Measurements from ENCODE around the gene ANXA6.
"Not testable (repeated sequence)": the region's sequence is repeated elsewhere in the genome, so short reads cannot be mapped to it uniquely, and the experiment has no call there.

Gene ANXA6

DNA sequence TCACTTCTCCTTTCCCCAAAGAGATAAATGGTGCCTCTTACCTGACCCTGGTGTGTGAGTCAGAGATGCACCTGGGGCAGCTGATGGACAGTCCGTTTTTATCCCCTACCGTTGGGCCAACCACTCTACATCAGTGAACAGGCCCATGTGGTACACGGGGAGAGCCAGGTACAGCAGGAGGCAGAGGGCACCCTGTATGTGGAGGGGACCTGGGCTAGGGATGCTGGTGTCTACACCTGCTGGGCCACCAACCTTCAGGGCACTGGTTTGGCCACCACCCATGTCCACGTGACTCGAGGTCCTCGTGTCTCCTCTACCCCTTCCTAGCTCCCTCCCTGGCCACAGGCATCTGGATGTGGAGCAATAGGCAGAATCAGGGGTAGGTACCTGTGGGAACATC, 22.7 kb upstream of the ANXA6 start:
- DNase-seq: no peak

DNA sequence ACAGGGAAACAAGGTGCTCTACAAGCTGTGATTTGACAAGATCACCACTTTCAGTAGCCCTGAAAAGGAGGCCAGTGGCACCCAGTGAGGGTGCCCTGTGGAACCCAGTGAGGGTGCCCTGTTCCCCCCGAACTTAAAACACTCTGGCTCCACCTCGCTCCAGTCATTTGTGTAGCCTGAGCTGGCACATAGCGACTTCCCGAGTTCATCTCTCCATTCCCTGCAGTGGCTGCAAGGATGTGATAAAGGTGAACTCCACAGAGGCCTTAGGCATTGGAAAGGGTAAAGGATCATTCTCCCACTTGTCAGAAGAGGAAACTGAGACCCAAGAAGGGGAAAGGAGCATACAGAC, 21.9 kb upstream of the ANXA6 start:
- DNase-seq: no peak

DNA sequence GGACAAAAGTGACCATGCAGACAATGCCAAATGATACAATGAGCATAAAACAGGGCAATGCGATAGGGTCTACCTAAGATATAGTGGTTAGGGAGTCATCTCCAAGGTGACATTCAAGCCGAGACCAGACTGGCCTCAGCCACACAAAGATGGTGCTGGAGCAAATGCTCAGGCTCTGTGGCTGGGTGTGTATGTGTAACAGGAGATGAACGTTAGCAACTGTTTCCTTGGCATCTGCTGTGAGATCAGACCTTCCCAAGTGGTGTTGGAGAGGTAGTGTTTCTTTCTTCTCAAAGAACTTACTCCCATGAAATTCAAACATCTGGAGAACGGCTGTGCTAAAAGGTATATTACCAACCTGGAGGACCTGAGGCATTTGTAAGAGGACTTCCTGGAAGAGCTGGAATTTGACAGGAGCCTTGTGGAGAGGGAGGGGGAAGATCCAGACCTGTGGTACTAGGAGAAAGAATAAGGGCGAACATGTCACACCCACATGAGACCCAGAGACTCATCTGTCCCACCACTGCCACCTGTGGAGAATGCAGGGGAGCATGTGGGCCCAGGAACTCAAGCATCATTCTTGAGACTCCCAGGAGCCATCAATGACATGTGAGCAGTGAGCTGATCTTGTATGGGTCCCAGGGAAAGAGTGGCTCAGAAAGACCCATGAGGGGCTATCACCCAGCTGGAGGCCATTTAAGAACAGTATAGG, 21.4 kb upstream of the ANXA6 start:
- DNase-seq: no peak

GRCh38 chr5:151178372-151178771, 20.8 kb upstream of the ANXA6 start:
- no peak for DNase-seq

GRCh38 chr5:151176268-151176667, 18.7 kb upstream of the ANXA6 start:
- DNase-seq: not testable (repeated sequence)

DNA sequence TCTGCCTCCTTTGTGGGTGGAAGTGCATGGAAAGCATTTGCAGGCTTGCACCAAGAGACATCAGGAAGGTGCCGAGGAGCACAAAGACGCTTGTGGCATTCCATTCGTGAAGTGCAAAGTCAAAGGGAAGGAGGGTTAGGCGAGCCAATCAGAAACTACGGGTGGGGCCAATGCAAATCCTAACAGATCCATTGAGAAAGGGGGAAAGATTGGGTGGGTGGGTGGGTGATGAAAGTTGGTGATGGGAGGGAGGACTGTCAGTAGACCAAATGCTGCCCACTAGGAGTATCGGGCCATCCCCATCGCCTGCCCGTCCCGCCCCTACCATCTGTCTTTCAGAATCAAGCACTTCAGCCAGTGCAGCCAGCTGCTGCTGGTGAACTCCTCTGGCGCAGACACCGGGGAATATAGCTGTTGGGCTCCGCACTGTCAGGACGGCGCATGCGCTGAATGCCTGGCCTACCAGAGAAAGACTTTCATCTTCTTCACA, 17.1 kb upstream of the ANXA6 start:
- no peak for DNase-seq

GRCh38 chr5:151173711-151174611, 16.4 kb upstream of the ANXA6 start:
- DNase-seq: no peak

- DNase-seq: no peak
These were observed 13.9 kb upstream of the ANXA6 start for GRCh38 chr5:151171529-151171928.

DNA sequence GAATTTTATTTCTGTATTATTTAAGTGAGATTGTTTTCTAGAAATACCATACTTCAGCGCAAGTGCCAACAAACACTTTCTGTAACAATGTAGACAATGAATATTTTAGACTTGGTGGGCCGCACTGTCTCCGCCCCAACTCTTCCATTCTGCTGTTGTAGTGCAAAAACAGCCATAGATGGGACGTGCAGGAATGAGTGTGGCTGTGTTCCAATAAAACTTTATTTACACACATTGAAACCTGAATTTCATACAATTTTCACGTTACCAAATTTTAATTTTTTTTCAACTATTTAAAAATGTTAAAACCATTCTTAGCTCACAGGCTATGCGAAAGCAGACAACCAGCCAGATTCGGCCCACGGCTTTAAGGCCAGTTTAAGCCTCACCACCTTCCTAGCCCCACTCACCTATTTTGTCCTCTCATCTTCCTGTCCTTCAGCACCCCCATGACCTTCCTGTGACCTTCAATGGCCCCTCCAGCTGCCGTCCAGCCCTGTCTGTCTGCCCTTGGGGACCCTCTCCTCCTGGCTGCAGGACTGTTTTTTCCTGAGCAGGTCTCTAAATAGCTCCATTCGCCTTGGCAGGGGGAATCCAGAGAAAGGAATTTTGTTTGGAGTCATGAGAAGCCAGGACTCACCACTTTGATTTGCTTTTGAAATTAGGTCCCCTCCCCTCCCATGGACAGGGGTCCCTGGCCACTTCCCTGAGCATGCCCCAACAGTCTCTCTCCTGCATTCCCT, 11.2 kb upstream of the ANXA6 start:
- DNase-seq: no peak

DNA sequence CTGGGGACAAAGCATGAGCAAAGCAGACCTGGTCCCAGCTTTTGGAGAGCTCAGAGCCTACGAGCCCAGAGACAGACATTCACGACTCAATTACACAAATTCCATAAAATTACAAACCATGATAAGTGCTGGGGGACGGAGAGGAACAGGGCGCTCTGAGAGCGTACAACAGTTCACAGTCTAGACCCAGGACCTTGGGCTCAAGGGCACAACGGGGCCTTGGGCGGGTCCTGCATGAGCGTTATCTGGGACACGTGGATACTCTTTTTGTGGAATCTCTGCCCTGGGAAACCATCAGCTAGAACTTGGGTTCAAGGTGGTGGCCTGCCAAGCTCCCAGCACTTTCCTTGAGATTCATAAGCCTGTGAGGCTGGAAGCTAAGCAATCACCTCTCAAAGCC, 9.4 kb upstream of the ANXA6 start:
- DNase-seq: no peak

GRCh38 chr5:151164687-151165392, 7.3 kb upstream of the ANXA6 start:
- DNase-seq: peak; percentile 72

DNA sequence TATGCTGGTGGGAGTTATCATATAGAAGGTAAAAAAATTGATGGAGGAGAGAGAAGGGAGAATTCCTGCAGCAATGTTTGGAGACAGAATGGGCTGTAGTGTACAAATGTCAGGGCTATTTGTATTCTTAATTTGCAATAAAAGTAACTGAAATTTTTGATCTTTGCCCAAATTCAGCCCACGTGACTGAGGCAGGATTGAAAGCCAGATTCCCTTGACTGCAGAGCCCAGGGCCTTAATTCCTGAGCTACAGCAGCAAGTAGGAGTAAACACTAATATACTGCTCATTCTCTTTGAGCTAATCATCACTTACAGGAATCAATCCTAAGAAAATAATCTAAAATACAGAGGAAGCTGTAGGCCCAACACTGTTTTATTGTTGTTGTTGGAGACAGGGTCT, 5.2 kb upstream of the ANXA6 start:
- DNase-seq: no peak

GRCh38 chr5:151159649-151160373, 2.2 kb upstream of the ANXA6 start:
- no peak for DNase-seq

DNA sequence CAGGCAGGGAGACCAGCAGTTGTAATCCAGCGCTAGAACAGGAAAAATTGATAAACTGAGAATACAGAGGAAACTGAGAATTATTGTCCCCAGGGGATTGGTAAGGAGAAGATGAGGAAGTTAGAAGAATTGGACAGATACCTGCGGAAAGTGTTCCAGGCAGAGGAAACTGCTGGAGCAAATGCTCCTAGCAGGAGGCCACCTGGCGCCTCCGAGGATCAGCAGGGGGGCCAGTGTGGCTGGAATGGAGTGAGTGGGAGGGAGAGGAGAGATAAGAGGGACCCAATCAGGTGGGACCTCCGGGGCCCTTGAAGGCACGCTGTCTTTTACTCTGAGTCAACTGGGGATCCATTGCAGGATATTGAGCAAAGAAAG, 695 bp upstream of the ANXA6 start:
- DNase-seq: no peak

DNA sequence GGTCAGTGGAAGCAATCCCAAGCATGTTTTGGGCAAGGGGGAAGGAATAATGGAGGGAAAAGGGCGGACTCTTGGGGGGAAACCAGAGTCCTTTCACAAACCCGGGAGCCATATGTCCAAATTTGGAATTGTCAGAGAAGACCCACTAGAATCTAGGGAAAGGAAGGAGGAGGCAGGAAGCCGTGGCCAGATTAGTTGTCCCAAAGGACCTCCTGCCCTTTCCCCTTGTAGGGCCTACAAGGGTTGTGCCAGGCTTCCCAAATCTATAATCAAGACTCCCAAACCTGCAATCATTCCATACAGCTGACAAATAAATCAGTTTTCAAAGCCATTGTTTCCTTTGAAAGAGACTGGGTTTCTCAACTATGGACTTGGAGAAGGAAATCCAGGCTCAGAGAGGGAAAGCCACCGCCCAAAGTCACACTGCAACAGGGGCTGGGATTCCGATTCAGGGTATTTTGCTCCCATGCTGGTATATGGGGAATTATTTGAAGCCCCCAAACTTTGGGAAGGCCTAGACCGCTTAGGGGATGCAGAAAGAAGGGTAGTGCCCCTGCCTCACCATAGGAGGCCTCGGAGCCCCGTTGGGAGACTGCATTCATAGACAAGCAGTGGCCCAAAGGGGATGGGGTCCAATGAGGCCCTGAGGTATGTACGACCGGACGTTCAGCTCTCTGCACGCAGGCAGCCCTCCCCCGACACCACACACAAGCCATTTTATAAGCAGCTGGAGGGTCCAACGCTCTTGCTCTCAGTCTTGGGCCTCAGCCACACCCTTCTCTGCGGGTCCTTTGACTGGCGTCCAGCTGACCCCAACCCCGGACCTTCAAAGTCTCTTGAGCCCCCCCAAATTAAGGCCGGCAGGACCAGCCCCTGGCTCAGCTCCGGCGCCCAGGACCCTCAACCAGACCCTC, 815 bp downstream of the ANXA6 start:
- DNase-seq: peak; percentile 77

DNA sequence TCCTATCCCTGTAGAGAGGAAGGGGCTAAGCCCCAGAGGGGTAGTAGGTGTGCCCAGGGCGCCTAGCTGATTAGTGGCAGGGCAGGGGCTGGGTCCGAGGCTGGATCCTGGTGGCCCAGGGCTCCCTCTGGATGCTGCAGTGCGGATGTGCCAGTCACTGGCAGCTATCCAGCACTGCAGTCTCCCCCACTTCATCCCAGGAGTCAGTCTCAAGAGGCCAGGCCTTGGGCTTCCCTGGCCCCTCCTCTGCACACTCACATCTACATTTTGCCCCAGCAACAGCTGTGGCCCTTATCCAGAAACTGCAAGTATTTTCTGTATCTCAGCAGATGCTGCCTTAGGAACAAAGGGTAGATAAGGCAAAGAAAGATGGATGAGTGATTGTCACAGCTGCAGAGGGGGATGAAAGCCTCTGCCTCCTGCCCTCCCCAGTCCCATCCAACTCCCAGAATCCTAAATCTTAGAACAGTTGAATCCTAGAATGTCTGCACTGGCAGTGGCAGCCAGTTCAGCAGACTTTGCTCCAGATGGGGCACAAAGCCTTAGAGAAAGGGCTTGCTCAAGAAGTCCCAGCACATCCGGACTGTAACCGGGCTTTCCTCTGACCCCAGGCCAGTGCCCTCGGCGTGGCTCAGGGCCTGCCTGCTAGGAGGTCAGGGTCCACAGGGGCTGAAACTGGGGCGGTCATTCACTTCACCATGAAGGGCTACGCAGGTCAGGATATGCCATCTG, 1.6 kb downstream of the ANXA6 start:
- DNase-seq: peak; percentile 75

DNA sequence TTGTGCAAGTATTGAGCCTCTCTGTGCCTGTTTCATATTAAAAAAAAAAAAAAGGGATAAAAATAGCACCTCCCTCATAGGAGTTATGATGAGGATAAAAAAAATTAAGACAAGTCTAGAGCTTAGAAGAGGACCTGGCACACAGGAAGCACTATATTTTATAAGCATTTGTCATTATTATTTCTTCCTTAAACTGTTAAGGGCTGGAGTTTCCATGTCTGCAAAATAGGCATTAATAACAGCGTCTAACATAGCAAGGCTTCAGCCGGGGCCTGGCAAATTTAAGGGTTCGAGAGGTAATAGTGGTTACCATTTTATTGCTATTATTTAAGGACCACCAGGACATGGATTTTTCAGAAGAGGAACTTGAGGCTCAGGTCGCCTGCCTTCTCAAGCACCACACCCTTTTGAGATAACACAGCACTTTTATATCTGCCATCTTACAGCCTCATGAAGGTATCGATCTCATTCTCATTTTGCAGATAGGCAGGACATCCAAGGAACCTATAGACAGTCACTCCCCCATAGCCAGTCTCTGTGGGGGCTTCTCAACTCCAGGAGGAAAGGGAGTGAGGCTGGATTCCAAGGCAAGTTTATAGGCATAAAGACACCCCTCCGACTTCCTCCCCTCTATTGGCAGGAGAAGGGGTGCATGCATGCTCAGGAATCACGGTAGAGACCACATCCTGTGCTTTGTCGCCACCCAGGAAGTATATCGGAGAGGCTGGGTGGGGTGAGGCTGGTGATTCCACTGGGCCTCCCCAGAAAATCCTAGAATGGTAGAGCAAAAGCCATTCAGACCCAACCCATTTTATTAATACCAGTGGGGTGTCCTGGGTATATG, 2.4 kb downstream of the ANXA6 start:
- DNase-seq: peak; percentile 47

DNA sequence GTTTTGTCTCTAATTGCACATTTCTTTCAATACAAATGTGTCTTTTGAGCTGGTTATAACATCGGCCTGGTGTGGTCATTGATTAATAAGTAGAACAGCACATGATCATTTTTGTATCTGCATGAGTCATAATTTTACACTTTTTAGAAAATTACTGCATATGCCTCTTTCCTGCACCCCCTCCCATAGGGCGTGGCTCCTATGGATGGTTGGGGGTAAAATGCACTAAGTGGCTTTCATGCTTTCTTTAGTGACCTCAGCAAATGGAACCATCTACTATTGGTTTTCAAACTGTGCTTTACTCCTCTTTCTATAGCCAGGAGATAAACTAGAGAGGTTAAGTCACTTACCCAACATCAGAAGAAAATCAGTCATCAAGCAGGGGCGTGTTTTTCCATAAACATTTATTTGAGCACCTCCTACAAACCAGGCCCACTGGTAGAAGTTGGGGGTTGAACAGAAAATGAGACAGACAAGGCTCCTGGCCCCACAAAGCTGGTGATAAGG, 3.8 kb downstream of the ANXA6 start:
- DNase-seq: no peak

- DNase-seq: no peak
These were observed 4.3 kb downstream of the ANXA6 start for GRCh38 chr5:151153300-151153699.

Measured in fibroblast of skin of back (primary cell).